H1 (cell line): ENCODE data around the gene KMT2E. TPM values are rescaled to one million over a fixed set of nuclear protein-coding genes. Genes with fewer than 3 reads are reported as not detected.

Experiments
- BRCA1 ChIP-seq: IDR thresholded peaks from 2 replicates; pipeline ENCODE4 v1.6.1; 2012; ENCODE audit warnings: low read depth, low read length, improper control_type of control experiment
- CBX5 ChIP-seq: fragments of 300-800, 300-1000 bp; sonication (generic); IDR thresholded peaks from 2 replicates; pipeline ENCODE4 v1.7.1; 2016; ENCODE audit warnings: antibody characterized with exemption, low read length, low read depth
- CEBPB ChIP-seq: IDR thresholded peaks from 2 replicates; pipeline ENCODE4 v1.6.1; 2012; ENCODE audit warnings: low read depth, low read length
- CHD2 ChIP-seq: IDR thresholded peaks from 2 replicates; pipeline ENCODE4 v1.6.1; 2012; ENCODE audit warnings: low read length, improper control_type of control experiment
- KDM1A ChIP-seq: fragments of 200-600, 300-600 bp; sonication (generic); IDR thresholded peaks from 2 replicates; pipeline ENCODE4 v1.7.1; 2016; ENCODE audit warnings: mild to moderate bottlenecking, low read length, borderline replicate concordance
- KDM5A ChIP-seq: fragments of 200-600 bp; IDR thresholded peaks from 2 replicates; pipeline ENCODE4 v1.7.1; 2012; ENCODE audit warnings: mild to moderate bottlenecking, low read length, inconsistent platforms, mixed read lengths
- SAP30 ChIP-seq: fragments of 300-600 bp; sonication (generic); IDR thresholded peaks from 2 replicates; pipeline ENCODE4 v1.7.1; 2012; ENCODE audit warnings: low read length, moderate library complexity, mild to moderate bottlenecking, inconsistent platforms; ENCODE audit not compliant: insufficient read depth, insufficient replicate concordance
- SP1 ChIP-seq: IDR thresholded peaks from 2 replicates; pipeline ENCODE4 v1.6.1; 2011; ENCODE audit warnings: low read depth, low read length
- polyA plus RNA-seq, 7 experiments: library from polyadenylated mRNA; depleted of rRNA in 3 of 7; stranded (reverse) in 5 of 7; unstranded in 2 of 7; fragments of >200 nt in 5 of 7; fragments of 200-250 nt in 2 of 7; gene quantifications; 1 replicate in 5 of 7; 2 replicates in 1 of 7; 4 replicates in 1 of 7; pipeline versions ENCODE4 v1.2.1 to v1.2.3, GENCODE V29; 2011 to 2013; ENCODE audit warnings: missing spikeins in 2 of 7, mixed read lengths in 2 of 7
- total RNA-seq: library from RNA; stranded (reverse); fragmentation: NEBNext Ultra II Directional; extraction: Animal tissue kit (Norgen Biotek cat#: 25700); gene quantifications from 2 replicates; pipeline ENCODE4 v1.2.1, GENCODE V29; 2021
- TF ChIP-seq, protein P1 (sequence below): fragments of 300-600 bp; sonication (generic); IDR thresholded peaks from 2 replicates; pipeline ENCODE4 v1.7.1; 2012; ENCODE audit warnings: low read length, moderate library complexity, mild to moderate bottlenecking, inconsistent platforms; ENCODE audit not compliant: insufficient replicate concordance

The KMT2E gene
- total and polyA plus RNA-seq, 2 of the 8 experiments (the other 6 are each of a cell fraction or from before 2014, with no cell fraction given): 10.9 to 45.0 TPM

DNA sequence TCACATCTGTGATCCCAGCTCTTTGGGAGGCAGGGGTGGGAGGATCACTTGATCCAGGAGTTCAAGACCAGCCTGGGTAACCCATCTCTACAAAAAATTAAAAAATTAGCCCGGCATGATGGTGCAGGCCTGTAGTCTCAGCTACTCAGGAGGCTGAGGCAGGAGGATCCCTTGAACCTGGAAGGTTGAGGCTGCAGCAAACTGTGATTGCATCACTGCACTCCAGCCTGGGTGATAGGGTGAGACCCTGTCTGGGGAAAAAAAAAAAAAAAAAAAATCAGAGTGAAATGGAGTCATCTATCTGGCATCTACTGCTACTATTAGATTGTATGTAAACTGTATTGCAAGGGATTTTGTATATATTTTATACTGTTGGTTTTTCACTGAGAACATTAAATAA lies 59.1 kb downstream of the KMT2E start (continued):
- TF ChIP-seq, protein P1, sequence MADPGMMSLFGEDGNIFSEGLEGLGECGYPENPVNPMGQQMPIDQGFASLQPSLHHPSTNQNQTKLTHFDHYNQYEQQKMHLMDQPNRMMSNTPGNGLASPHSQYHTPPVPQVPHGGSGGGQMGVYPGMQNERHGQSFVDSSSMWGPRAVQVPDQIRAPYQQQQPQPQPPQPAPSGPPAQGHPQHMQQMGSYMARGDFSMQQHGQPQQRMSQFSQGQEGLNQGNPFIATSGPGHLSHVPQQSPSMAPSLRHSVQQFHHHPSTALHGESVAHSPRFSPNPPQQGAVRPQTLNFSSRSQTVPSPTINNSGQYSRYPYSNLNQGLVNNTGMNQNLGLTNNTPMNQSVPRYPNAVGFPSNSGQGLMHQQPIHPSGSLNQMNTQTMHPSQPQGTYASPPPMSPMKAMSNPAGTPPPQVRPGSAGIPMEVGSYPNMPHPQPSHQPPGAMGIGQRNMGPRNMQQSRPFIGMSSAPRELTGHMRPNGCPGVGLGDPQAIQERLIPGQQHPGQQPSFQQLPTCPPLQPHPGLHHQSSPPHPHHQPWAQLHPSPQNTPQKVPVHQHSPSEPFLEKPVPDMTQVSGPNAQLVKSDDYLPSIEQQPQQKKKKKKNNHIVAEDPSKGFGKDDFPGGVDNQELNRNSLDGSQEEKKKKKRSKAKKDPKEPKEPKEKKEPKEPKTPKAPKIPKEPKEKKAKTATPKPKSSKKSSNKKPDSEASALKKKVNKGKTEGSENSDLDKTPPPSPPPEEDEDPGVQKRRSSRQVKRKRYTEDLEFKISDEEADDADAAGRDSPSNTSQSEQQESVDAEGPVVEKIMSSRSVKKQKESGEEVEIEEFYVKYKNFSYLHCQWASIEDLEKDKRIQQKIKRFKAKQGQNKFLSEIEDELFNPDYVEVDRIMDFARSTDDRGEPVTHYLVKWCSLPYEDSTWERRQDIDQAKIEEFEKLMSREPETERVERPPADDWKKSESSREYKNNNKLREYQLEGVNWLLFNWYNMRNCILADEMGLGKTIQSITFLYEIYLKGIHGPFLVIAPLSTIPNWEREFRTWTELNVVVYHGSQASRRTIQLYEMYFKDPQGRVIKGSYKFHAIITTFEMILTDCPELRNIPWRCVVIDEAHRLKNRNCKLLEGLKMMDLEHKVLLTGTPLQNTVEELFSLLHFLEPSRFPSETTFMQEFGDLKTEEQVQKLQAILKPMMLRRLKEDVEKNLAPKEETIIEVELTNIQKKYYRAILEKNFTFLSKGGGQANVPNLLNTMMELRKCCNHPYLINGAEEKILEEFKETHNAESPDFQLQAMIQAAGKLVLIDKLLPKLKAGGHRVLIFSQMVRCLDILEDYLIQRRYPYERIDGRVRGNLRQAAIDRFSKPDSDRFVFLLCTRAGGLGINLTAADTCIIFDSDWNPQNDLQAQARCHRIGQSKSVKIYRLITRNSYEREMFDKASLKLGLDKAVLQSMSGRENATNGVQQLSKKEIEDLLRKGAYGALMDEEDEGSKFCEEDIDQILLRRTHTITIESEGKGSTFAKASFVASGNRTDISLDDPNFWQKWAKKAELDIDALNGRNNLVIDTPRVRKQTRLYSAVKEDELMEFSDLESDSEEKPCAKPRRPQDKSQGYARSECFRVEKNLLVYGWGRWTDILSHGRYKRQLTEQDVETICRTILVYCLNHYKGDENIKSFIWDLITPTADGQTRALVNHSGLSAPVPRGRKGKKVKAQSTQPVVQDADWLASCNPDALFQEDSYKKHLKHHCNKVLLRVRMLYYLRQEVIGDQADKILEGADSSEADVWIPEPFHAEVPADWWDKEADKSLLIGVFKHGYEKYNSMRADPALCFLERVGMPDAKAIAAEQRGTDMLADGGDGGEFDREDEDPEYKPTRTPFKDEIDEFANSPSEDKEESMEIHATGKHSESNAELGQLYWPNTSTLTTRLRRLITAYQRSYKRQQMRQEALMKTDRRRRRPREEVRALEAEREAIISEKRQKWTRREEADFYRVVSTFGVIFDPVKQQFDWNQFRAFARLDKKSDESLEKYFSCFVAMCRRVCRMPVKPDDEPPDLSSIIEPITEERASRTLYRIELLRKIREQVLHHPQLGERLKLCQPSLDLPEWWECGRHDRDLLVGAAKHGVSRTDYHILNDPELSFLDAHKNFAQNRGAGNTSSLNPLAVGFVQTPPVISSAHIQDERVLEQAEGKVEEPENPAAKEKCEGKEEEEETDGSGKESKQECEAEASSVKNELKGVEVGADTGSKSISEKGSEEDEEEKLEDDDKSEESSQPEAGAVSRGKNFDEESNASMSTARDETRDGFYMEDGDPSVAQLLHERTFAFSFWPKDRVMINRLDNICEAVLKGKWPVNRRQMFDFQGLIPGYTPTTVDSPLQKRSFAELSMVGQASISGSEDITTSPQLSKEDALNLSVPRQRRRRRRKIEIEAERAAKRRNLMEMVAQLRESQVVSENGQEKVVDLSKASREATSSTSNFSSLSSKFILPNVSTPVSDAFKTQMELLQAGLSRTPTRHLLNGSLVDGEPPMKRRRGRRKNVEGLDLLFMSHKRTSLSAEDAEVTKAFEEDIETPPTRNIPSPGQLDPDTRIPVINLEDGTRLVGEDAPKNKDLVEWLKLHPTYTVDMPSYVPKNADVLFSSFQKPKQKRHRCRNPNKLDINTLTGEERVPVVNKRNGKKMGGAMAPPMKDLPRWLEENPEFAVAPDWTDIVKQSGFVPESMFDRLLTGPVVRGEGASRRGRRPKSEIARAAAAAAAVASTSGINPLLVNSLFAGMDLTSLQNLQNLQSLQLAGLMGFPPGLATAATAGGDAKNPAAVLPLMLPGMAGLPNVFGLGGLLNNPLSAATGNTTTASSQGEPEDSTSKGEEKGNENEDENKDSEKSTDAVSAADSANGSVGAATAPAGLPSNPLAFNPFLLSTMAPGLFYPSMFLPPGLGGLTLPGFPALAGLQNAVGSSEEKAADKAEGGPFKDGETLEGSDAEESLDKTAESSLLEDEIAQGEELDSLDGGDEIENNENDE: no peak
- no peak for TF ChIP-seq KDM1A
- no peak for TF ChIP-seq SAP30
- no peak for TF ChIP-seq CBX5
- TF ChIP-seq KDM5A: no peak
- TF ChIP-seq SP1: no peak
- no peak for TF ChIP-seq BRCA1
- no peak for TF ChIP-seq CEBPB
- no peak for TF ChIP-seq CHD2
